HCT116 (cell line): ENCODE measurements around the gene ALOX15. TPM values are rescaled to one million over a fixed set of nuclear protein-coding genes. Genes with fewer than 3 reads are reported as not detected.

Experiments
- ATAC-seq: fragments of 200-7000 bp; cut with Tn5 transposase; 2 replicates; pipeline ENCODE4 v1.9.1; 2020; ENCODE audit warnings: mild to moderate bottlenecking, moderate library complexity
- BruUV-seq: library from RNA; stranded (reverse); fragments of 400-500 nt; replicated peaks from 2 replicates; lab custom pipeline; 2021; lab: Mats Ljungman, UMichigan
- CTCF ChIA-PET: fragments of 300-600 bp; sonication (Branson Sonifier 250); formaldehyde crosslinking; loops from one replicate; lab custom pipeline; 2021; ENCODE audit warnings: antibody characterized with exemption; lab: Charles Lee
- POLR2A ChIA-PET: fragments of 300-600, 350-600 bp; sonication (Branson Sonifier 250); formaldehyde crosslinking; loops from one replicate; lab custom pipeline; 2021; ENCODE audit warnings: antibody characterized with exemption; lab: Charles Lee
- RAD21 ChIA-PET, 2 experiments: fragments of 300-600 bp; sonication (Branson Sonifier 250); formaldehyde crosslinking; loops; one replicate each; lab custom pipeline; 2023; ENCODE audit warnings: low total read pairs in 2 of 2; ENCODE audit not compliant: uncharacterized antibody in 2 of 2, unreplicated experiment in 2 of 2, low non-redundant PET in 1 of 2; lab: Charles Lee
- DNase-seq: peaks from one replicate; pipeline ENCODE4 v3.0.0-alpha.2; 2010; ENCODE audit warnings: low read depth, low spot score
- H2AFZ ChIP-seq: fragments of 200-600 bp; shearing (Covaris generic), sonication (generic); 2 replicates; pipeline ENCODE4 v1.6.1; 2017; ENCODE audit warnings: low read depth, mixed run types, mixed read lengths, antibody characterized with exemption, low read length; ENCODE audit not compliant: poor library complexity, severe bottlenecking
- H3K27ac ChIP-seq: 2 replicates; pipeline ENCODE4 v1.5.1; 2012; ENCODE audit warnings: low read depth, low read length
- H3K27me3 ChIP-seq: fragments of 200-600 bp; sonication (generic); 2 replicates; pipeline ENCODE4 v1.6.1; 2016; ENCODE audit warnings: mixed run types, low read length, mixed read lengths; ENCODE audit not compliant: insufficient read depth
- H3K36me3 ChIP-seq, 2 experiments: fragments of 200-500 bp in 1 of 2; fragments of 200-600 bp in 1 of 2; sonication (Bioruptor generic) in 1 of 2; sonication (generic) in 1 of 2; 2 replicates each; pipeline versions ENCODE4 v1.5.1 to v1.6.1; 2014 to 2016; ENCODE audit warnings: low read length in 2 of 2, inconsistent platforms in 1 of 2, mixed read lengths in 1 of 2, mixed run types in 1 of 2; ENCODE audit not compliant: insufficient read depth in 2 of 2, control insufficient read depth in 1 of 2
- H3K4me1 ChIP-seq, 2 experiments: fragments of 200-600 bp in 1 of 2; sonication (generic) in 1 of 2; 2 replicates each; pipeline versions ENCODE4 v1.5.1 to v1.6.1; 2012 to 2017; ENCODE audit warnings: low read length in 2 of 2, inconsistent platforms in 1 of 2, mild to moderate bottlenecking in 1 of 2, mixed read lengths in 1 of 2, mixed run types in 1 of 2, moderate library complexity in 1 of 2; ENCODE audit not compliant: insufficient read depth in 2 of 2, control insufficient read depth in 1 of 2
- H3K4me2 ChIP-seq: fragments of 200-600 bp; sonication (generic); 2 replicates; pipeline ENCODE4 v1.6.1; 2017; ENCODE audit warnings: mixed run types, low read length, mixed read lengths
- H3K4me3 ChIP-seq, 2 experiments: fragments of 200-600 bp in 1 of 2; sonication (generic) in 1 of 2; replicated peaks in 1 of 2; 2 replicates each; pipeline ENCODE4 v1.5.1; 2011 to 2016; ENCODE audit warnings: low read length in 2 of 2, control low read depth in 1 of 2, low read depth in 1 of 2, mild to moderate bottlenecking in 1 of 2, mixed read lengths in 1 of 2, mixed run types in 1 of 2
- H3K79me2 ChIP-seq: fragments of 200-600 bp; sonication (generic); 2 replicates; pipeline ENCODE4 v1.6.1; 2017; ENCODE audit warnings: mild to moderate bottlenecking, mixed run types, low read length, moderate library complexity, mixed read lengths; ENCODE audit not compliant: insufficient read depth
- H3K9ac ChIP-seq: fragments of 200-600 bp; sonication (generic); 2 replicates; pipeline ENCODE4 v1.6.1; 2016; ENCODE audit warnings: low read length, mixed read lengths
- H3K9me2 ChIP-seq: fragments of 200-600 bp; sonication (generic), shearing (Covaris generic); 2 replicates; pipeline ENCODE4 v1.6.1; 2017; ENCODE audit warnings: mixed run types, mild to moderate bottlenecking, moderate library complexity; ENCODE audit not compliant: insufficient read depth
- H3K9me3 ChIP-seq, 2 experiments: fragments of 200-500 bp in 1 of 2; fragments of 200-600 bp in 1 of 2; sonication (Bioruptor generic) in 1 of 2; sonication (generic) in 1 of 2; 2 replicates each; pipeline ENCODE4 v1.6.1; 2014 to 2017; ENCODE audit warnings: low read length in 2 of 2, mixed read lengths in 2 of 2, inconsistent platforms in 1 of 2, low read depth in 1 of 2, mild to moderate bottlenecking in 1 of 2, mixed run types in 1 of 2, moderate library complexity in 1 of 2; ENCODE audit not compliant: control insufficient read depth in 1 of 2, insufficient read depth in 1 of 2
- H4K20me1 ChIP-seq: fragments of 200-600 bp; sonication (generic), shearing (Covaris generic); 2 replicates; pipeline ENCODE4 v1.6.1; 2017; ENCODE audit warnings: mixed run types, mild to moderate bottlenecking, moderate library complexity; ENCODE audit not compliant: insufficient read depth
- ATF3 ChIP-seq: IDR thresholded peaks from 2 replicates; pipeline ENCODE4 v1.6.1; 2012
- EGR1 ChIP-seq: IDR thresholded peaks from 2 replicates; pipeline ENCODE4 v1.6.1; 2012; ENCODE audit warnings: low read depth
- ELF1 ChIP-seq: IDR thresholded peaks from 2 replicates; pipeline ENCODE4 v1.6.1; 2012; ENCODE audit warnings: low read depth, borderline replicate concordance
- EZH2 ChIP-seq: fragments of 200-600 bp; sonication (generic); IDR thresholded peaks from 2 replicates; pipeline ENCODE4 v1.6.1; 2017; ENCODE audit warnings: antibody characterized with exemption, mixed run types
- EZH2phosphoT487 ChIP-seq: fragments of 200-600 bp; IDR thresholded peaks from 2 replicates; pipeline ENCODE4 v1.6.1; 2018; ENCODE audit warnings: antibody characterized with exemption, borderline replicate concordance
- JUND ChIP-seq: IDR thresholded peaks from 2 replicates; pipeline ENCODE4 v1.6.1; 2012
- MAX ChIP-seq: IDR thresholded peaks from 2 replicates; pipeline ENCODE4 v1.6.1; 2012
- POLR2A ChIP-seq: IDR thresholded peaks from 2 replicates; pipeline ENCODE4 v1.7.0; 2011; ENCODE audit warnings: borderline replicate concordance; ENCODE audit not compliant: insufficient read depth, insufficient read length; ENCODE audit errors: extremely low read depth
- POLR2AphosphoS5 ChIP-seq: IDR thresholded peaks from 2 replicates; pipeline ENCODE4 v1.6.1; 2011; ENCODE audit warnings: mild to moderate bottlenecking, low read depth, low read length, moderate library complexity
- REST ChIP-seq: IDR thresholded peaks from 2 replicates; pipeline ENCODE4 v1.6.1; 2012; ENCODE audit warnings: low read depth
- SRF ChIP-seq: IDR thresholded peaks from 2 replicates; pipeline ENCODE4 v1.6.1; 2012; ENCODE audit warnings: low read depth
- TCF7L2 ChIP-seq: IDR thresholded peaks from 2 replicates; pipeline ENCODE4 v1.7.0; 2011; ENCODE audit warnings: borderline replicate concordance, inconsistent platforms; ENCODE audit not compliant: insufficient read depth, insufficient read length; ENCODE audit errors: extremely low read depth
- YY1 ChIP-seq: IDR thresholded peaks from 2 replicates; pipeline ENCODE4 v1.6.1; 2011; ENCODE audit warnings: low read length, low read depth, moderate library complexity, mild to moderate bottlenecking; ENCODE audit not compliant: insufficient replicate concordance; ENCODE audit errors: extremely low read depth
- intact Hi-C: fragments of 100-400 bp; cut with micrococcal nuclease; formaldehyde crosslinking; loops from 2 replicates; pipeline ENCODE4 v1.10.0; 2022
- total RNA-seq: library from RNA; stranded (reverse); gene quantifications from one replicate; pipeline ENCODE4 v1.2.1, GENCODE V29; 2021; ENCODE audit not compliant: unreplicated experiment
- TF ChIP-seq, protein P1 (sequence below), 3 experiments: fragments of 200-600 bp in 1 of 3; sonication (generic) in 1 of 3; IDR thresholded peaks in 2 of 3; conservative IDR thresholded peaks in 1 of 3; 2 replicates each; pipeline ENCODE4 v1.5.1; 2012 to 2017; ENCODE audit warnings: low read depth in 2 of 3, low read length in 2 of 3, antibody characterized with exemption in 1 of 3, borderline replicate concordance in 1 of 3, control low read depth in 1 of 3, mild to moderate bottlenecking in 1 of 3, mixed read lengths in 1 of 3, mixed run types in 1 of 3, moderate library complexity in 1 of 3; ENCODE audit not compliant: insufficient read depth in 1 of 3
- TF ChIP-seq, protein P2 (sequence below): IDR thresholded peaks from 2 replicates; pipeline ENCODE4 v1.6.1; 2011; ENCODE audit warnings: mild to moderate bottlenecking, low read length, moderate library complexity; ENCODE audit not compliant: insufficient replicate concordance; ENCODE audit errors: extremely low read depth

ALOX15 gene
- total RNA-seq, 1 experiment from 2014 or later = 0.57 TPM

DNA sequence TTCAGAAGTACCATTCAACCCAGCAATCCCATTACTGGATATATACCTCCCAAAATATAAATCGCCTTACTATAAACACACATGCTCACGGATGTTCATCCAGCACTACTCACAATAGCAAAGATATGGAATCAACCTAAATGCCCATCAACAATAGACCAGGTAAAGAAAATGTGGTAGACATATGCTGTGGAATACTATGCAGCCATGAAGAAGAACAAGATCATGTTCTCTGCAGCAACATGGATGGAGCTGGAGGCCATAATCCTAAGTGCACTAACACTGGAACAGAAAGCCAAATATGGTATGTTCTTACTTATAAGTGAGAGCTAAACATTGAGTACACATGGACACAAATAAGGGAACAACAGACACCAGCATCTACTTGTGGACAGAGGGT lies 7.8 kb downstream of the ALOX15 start:
- H3K36me3 ChIP-seq = no peaks in the 10 kb centered on the region
- H2AFZ ChIP-seq = no peak overlapping the region
- RAD21 ChIA-PET = no interaction called here
- no peak for TF ChIP-seq POLR2A
- no peak for TF ChIP-seq REST
- no peak for TF ChIP-seq EZH2phosphoT487
- TF ChIP-seq TCF7L2 = no peak
- TF ChIP-seq YY1 = no peak
- TF ChIP-seq EZH2 = no peak
- no peak for TF ChIP-seq ATF3
- TF ChIP-seq, protein P1, sequence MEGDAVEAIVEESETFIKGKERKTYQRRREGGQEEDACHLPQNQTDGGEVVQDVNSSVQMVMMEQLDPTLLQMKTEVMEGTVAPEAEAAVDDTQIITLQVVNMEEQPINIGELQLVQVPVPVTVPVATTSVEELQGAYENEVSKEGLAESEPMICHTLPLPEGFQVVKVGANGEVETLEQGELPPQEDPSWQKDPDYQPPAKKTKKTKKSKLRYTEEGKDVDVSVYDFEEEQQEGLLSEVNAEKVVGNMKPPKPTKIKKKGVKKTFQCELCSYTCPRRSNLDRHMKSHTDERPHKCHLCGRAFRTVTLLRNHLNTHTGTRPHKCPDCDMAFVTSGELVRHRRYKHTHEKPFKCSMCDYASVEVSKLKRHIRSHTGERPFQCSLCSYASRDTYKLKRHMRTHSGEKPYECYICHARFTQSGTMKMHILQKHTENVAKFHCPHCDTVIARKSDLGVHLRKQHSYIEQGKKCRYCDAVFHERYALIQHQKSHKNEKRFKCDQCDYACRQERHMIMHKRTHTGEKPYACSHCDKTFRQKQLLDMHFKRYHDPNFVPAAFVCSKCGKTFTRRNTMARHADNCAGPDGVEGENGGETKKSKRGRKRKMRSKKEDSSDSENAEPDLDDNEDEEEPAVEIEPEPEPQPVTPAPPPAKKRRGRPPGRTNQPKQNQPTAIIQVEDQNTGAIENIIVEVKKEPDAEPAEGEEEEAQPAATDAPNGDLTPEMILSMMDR (IDR thresholded peaks at IDR 0.05 in 2 of 3, conservative IDR thresholded peaks at IDR 0.05 in 1 of 3; ENCODE audit: borderline replicate concordance in 1 of 3, insufficient read depth in 1 of 3, low read depth in 2 of 3, low read length in 2 of 3) = no peak
- TF ChIP-seq MAX = no peak
- TF ChIP-seq JUND = no peak
- no peak for TF ChIP-seq ELF1
- no peak for TF ChIP-seq EGR1
- TF ChIP-seq SRF = no peak
- TF ChIP-seq POLR2AphosphoS5 = no peak
- TF ChIP-seq, protein P2, sequence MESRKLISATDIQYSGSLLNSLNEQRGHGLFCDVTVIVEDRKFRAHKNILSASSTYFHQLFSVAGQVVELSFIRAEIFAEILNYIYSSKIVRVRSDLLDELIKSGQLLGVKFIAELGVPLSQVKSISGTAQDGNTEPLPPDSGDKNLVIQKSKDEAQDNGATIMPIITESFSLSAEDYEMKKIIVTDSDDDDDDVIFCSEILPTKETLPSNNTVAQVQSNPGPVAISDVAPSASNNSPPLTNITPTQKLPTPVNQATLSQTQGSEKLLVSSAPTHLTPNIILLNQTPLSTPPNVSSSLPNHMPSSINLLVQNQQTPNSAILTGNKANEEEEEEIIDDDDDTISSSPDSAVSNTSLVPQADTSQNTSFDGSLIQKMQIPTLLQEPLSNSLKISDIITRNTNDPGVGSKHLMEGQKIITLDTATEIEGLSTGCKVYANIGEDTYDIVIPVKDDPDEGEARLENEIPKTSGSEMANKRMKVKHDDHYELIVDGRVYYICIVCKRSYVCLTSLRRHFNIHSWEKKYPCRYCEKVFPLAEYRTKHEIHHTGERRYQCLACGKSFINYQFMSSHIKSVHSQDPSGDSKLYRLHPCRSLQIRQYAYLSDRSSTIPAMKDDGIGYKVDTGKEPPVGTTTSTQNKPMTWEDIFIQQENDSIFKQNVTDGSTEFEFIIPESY = no peak
- no peaks in the 10 kb centered on the region for H3K79me2 ChIP-seq
- POLR2A ChIA-PET = no interaction called here
- H3K27me3 ChIP-seq = no peaks in the 10 kb centered on the region
- no TSS peak for BruUV-seq
- no peaks in the 10 kb centered on the region for H4K20me1 ChIP-seq
- intact Hi-C loops = no loop called here
- CTCF ChIA-PET = no interaction called here
- no peak overlapping the region for H3K27ac ChIP-seq
- H3K4me2 ChIP-seq = no peak overlapping the region
- no peak overlapping the region for H3K4me3 ChIP-seq
- no peaks in the 10 kb centered on the region; a peak in 1 of 4 replicates for H3K4me1 ChIP-seq
- no peaks in the 10 kb centered on the region for H3K9me2 ChIP-seq
- ATAC-seq = no peak
- no peak overlapping the region for H3K9ac ChIP-seq
- no peaks in the 10 kb centered on the region for H3K9me3 ChIP-seq
- no peak for DNase-seq
